ENCODE results near the gene IL9.

IL9 gene

GRCh38 chr5:135895474-135896006 is at the start of gene IL9:
Gene IL9 (minus strand): TSS chr5:135895841. CDS start chr5:135895816, 25 bp downstream.
- TF ChIP-seq REST (IDR thresholded peaks at IDR 0.05; ENCODE audit: low read depth) (peak; percentile 42; the same call in 1 of the 2 replicates), USF1 (IDR thresholded peaks at IDR 0.05) (no peak), FOXM1 (IDR thresholded peaks at IDR 0.05; ENCODE audit: borderline replicate concordance, low read depth) (no peak)

- TF ChIP-seq RAD21 (IDR thresholded peaks at IDR 0.05; ENCODE audit: low read depth) = peak; percentile 88
- no peak for TF ChIP-seq TAF1 (IDR thresholded peaks at IDR 0.05; ENCODE audit: low read depth)
These were observed 49.4 kb upstream of the IL9 start for GRCh38 chr5:135944967-135945560.

- TF ChIP-seq REST (IDR thresholded peaks at IDR 0.05; ENCODE audit: low read depth) = no peak
- no peak for TF ChIP-seq YY1 (IDR thresholded peaks at IDR 0.05; ENCODE audit: low read depth)
- no peak for TF ChIP-seq NFIC (IDR thresholded peaks at IDR 0.05)
- no peak for TF ChIP-seq CREB1 (IDR thresholded peaks at IDR 0.05; ENCODE audit: low read depth)
- TF ChIP-seq TCF12 (IDR thresholded peaks at IDR 0.05; ENCODE audit: low read depth) = no peak
- no peak for TF ChIP-seq EP300 (IDR thresholded peaks at IDR 0.05; ENCODE audit: borderline replicate concordance)
- TF ChIP-seq CEBPB (IDR thresholded peaks at IDR 0.05) = no peak
- TF ChIP-seq MAX (IDR thresholded peaks at IDR 0.05) = no peak
- TF ChIP-seq EGR1 (IDR thresholded peaks at IDR 0.05) = no peak
- no peak for TF ChIP-seq TAF1 (IDR thresholded peaks at IDR 0.05; ENCODE audit: low read depth)
- TF ChIP-seq ZBTB7A (IDR thresholded peaks at IDR 0.05; ENCODE audit: low read depth) = no peak
- TF ChIP-seq RAD21 (IDR thresholded peaks at IDR 0.05; ENCODE audit: low read depth) = no peak
- TF ChIP-seq USF1 (IDR thresholded peaks at IDR 0.05) = no peak
- TF ChIP-seq TEAD4 (IDR thresholded peaks at IDR 0.05) = no peak
- no peak for TF ChIP-seq FOXM1 (IDR thresholded peaks at IDR 0.05; ENCODE audit: borderline replicate concordance, low read depth)
These were observed 48.9 kb upstream of the IL9 start for GRCh38 chr5:135944564-135944963.

- peak; percentile 40 for TF ChIP-seq NFIC (IDR thresholded peaks at IDR 0.05)
- no peak for TF ChIP-seq YY1 (IDR thresholded peaks at IDR 0.05; ENCODE audit: low read depth)
- no peak for TF ChIP-seq TAF1 (IDR thresholded peaks at IDR 0.05; ENCODE audit: low read depth)
These were observed 46.6 kb upstream of the IL9 start for GRCh38 chr5:135942202-135942771.

GRCh38 chr5:135941711-135942110 is 46.1 kb upstream of the IL9 start:
- TF ChIP-seq USF1 (IDR thresholded peaks at IDR 0.05) (no peak), EGR1 (IDR thresholded peaks at IDR 0.05) (no peak), ZBTB7A (IDR thresholded peaks at IDR 0.05; ENCODE audit: low read depth) (no peak), RAD21 (IDR thresholded peaks at IDR 0.05; ENCODE audit: low read depth) (no peak), CREB1 (IDR thresholded peaks at IDR 0.05; ENCODE audit: low read depth) (no peak), YY1 (IDR thresholded peaks at IDR 0.05; ENCODE audit: low read depth) (no peak), EP300 (IDR thresholded peaks at IDR 0.05; ENCODE audit: borderline replicate concordance) (no peak)

GRCh38 chr5:135937245-135937911 is 41.7 kb upstream of the IL9 start:
- no peak for TF ChIP-seq NFIC (IDR thresholded peaks at IDR 0.05)

Measured in Ishikawa (cell line).